HG02763 (cell line): ENCODE results near the gene KIDINS220.

ENCODE experiments used
- ATAC-seq: cut with Tn5 transposase; IDR thresholded peaks from one replicate; pipeline ENCODE4 v1.9.1; 2021; ENCODE audit warnings: mild to moderate bottlenecking, moderate library complexity; ENCODE audit not compliant: unreplicated experiment

KIDINS220 gene

GRCh38 chr2:8699839-8700238 lies 137.6 kb downstream of the KIDINS220 start:
- ATAC-seq = no peak

DNA sequence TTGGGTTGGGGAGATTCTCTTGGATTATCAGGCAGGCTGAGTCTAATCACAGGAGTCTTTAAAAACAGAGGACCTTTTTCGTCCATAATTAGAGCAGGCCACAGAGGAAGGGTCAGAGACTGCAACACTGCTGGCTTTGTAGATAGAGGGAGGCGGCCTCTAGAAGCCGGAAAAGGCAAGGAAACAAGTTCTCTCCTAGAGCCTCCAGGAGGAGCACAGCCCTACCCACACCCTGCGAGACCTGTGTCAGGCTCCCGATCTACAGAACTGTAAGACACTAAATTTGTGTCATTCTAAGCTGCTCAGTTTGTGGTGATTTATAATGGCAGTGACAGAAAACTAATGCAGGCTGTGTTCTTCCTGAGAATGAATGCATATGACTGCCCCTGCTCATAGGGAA lies 140.2 kb downstream of the KIDINS220 start:
- no peak for ATAC-seq

- ATAC-seq = no peak
These were observed 142.7 kb downstream of the KIDINS220 start for GRCh38 chr2:8694737-8695136.

- no peak for ATAC-seq
These were observed 144.1 kb downstream of the KIDINS220 start for GRCh38 chr2:8693157-8693821.

DNA sequence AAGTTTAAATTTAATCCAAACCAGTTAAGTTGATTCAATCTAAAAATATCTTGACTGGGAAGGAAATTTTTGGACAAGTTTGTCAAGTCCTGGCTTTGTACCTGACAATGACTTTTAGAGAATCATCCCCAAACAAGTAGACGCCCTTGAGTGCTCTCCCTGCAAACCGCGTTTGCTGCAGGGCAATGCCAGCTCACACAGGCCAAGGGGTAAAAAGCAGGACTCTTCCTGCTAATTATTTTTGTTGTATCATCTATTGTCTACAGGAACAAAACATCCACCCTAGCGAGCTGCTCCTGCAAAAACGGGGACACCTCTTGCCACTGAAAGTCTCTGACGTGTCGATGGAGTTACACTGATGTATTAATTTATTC lies 144.6 kb downstream of the KIDINS220 start:
- no peak for ATAC-seq

DNA sequence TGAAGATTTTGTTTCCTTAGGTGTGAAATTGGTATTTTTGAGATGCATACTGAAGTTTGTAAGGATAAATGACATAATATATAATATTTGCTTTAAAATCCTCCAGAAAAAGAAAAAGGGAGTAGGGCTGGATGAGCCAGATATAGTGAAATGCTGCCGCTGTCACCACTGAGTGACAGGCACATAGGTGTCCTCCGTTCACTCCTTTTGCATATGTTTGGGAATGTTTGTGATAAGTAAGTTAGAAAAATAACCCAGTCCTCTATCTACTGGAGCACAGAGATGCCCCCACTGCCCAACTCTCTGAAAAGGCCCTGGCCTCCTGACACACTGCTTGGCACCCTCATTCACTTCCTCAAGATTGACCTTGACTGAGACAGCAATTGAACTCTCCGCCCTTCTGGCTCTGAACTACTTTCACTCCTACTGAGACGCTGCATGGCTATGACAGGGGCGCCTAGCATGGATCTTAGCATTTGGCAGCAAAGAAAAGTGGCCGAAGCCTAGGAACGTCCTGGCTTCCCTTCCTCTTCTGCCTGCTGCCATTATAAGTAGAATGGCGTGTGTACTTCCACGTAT lies 145.5 kb downstream of the KIDINS220 start:
- ATAC-seq = no peak

DNA sequence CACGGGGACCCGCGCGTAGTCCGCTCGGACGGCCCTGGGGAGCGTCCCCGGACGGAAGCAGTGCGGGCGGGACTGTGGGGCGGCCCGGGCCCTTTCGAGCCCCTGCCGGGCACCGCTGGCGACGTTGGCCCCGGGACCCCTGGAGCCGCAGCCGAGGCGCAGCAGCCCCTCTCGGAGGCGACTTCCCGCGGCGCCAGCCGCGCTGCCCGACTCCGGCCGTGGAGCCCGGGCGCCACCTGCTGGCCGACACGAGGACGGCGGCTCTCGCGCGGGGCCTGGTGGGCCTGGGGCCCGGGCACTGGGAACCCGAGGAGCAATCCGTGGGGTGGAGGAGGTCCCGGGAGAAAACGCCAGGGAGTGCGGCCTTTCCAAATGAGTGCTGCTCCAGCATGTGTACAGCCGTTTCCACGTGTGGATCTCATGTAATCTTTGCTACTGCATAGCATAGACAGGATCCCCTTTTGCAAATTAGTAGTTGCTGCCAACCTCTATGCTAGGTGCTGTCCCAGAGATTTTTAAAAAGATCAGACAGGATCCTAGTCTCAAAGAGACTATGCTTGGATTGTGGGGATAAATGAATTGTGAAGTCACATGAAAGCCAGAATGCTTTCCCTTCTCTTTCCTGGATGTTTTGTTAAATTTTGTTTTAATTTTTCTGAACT lies 151.6 kb downstream of the KIDINS220 start:
- peak; percentile 23 for ATAC-seq

GRCh38 chr2:8684878-8685696 lies 152.3 kb downstream of the KIDINS220 start:
- no peak for ATAC-seq

DNA sequence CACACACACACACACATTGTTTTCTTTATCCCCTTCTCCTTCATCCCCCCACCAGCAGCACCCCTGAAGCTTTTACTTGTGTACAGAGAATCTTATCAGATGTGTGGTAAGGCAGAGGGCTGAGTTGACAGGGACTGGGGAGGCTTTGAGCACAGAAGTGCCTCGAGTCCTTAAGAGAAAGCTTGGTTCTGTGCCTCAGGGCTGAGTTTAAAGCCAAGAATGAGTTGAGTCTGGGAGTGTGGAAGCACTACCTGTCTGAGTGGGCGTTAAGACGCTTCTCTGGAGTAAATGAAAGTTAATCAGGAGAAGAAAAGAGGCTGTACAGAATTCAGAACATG lies 152.9 kb downstream of the KIDINS220 start:
- ATAC-seq = no peak

GRCh38 chr2:8682719-8683667 lies 154.4 kb downstream of the KIDINS220 start:
- no peak for ATAC-seq

- peak; percentile 68 for ATAC-seq
These were observed 155.4 kb downstream of the KIDINS220 start, which contains the start of gene ID2 for GRCh38 chr2:8681786-8682692. Gene ID2, plus strand, starts transcription at chr2:8682056. Its CDS starts 110 bp downstream, at chr2:8682166.

- no peak for ATAC-seq
These were observed 156.3 kb downstream of the KIDINS220 start for GRCh38 chr2:8680822-8681760.

DNA sequence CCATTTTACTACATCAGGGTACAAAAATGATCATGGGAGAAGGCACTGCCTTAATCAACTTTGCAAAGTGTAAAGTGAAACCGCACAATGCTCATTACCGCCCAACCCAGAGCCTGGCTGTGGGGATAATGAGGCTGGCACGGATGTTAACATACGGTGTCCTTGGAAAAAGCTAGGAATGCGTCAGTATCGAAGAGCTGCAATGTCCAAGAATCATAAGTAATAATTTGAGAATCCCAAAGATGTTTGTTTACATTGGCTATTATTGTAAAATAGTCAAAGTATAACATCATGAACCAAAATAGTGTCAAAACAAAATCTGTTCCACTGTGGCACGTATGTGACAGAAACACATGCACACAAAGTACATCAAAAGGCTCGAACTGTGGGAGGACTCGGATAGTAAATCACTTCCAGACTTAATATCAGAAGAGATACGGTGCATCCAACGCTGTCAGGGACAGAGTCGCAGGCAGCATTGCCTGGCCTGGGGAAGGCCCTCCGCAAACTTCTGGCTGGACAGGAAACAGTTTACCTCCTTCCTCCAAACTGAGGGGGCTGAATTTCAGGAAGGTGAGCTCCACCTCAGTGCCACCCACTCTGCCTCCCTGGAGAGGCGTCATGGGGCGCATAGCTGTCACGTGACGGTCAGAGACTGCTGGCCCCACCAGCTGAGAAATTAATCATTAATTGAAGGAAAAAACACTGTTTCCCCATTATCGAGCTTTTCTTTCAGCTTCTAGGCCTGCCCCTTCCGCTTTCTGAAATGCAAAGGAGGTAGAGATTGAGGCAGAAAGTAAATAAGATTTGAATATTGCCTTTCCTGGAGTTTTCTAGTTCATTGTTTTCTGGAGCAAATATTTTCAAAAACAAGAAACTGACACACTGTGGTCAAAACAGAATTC lies 157.3 kb downstream of the KIDINS220 start:
- no peak for ATAC-seq

GRCh38 chr2:8679567-8679826 lies 157.9 kb downstream of the KIDINS220 start:
- ATAC-seq = no peak
